ENCODE measurements around the gene ZBTB7C.

The ZBTB7C gene

GRCh38 chr18:48037481-48038271 lies 371.5 kb downstream of the ZBTB7C start:
- no peak for TF ChIP-seq CTCF (IDR thresholded peaks at IDR 0.05; ENCODE audit: extremely low read depth, missing control alignments)
- DNase-seq (ENCODE audit: low spot score), result no peak

DNA sequence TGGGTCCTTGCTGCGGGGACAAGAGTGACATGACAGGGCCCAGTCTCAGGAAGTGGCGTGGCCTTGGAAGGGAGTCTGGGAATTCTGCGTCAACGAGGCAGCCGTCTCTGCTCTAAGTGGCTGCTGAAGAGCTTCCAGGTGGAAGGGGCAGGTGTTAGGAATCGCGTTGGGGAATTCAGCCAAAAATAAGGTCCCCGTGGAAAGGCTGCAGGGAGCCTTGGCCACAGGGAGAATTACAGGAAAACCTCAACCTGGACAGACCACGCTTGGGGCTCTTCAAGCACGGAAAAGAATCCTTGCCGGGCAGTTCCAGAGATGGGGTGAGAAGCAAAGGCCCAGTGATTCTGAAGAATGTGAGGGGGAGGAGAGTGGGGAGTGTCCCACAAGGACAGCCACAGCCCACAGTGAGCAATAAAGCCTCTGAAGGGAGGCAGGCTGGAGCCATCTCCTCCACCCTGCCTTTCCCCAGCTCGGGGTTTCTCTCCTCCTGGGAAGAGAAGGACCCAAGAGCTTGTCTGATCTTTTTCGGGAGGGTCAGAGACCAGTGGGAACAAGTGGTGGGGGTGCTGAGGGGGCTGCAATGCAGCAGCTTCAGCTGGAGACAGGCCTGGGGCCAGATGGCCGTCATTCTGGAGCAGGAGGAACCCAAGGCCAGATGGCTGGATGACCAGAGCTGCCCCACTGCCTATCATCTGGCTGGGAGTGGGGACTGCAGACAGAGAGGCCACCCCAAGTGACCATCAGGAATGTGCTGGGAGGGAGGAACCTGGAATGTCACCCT lies 372.4 kb downstream of the ZBTB7C start:
- TF ChIP-seq CTCF (IDR thresholded peaks at IDR 0.05; ENCODE audit: extremely low read depth, missing control alignments), result no peak
- no peak for DNase-seq (ENCODE audit: low spot score)

GRCh38 chr18:48036226-48036625 lies 373.0 kb downstream of the ZBTB7C start:
- no peak for DNase-seq (ENCODE audit: low spot score)
- TF ChIP-seq CTCF (IDR thresholded peaks at IDR 0.05; ENCODE audit: extremely low read depth, missing control alignments), result no peak

DNA sequence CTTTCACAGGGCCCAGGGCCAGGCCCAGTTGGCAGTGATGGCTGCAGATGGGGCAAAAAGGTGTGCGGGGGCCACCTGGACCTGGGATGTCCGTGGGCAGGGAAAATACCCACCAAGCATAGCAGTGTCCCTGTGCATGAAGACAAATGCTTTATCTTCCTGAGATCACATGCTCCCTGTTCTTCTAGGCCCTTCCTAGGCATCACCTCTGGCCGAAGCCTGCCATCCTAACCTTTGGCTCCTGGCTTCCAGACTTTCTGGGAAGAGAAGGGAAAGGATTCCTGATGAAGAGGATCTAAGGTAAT lies 373.7 kb downstream of the ZBTB7C start:
- TF ChIP-seq CTCF (IDR thresholded peaks at IDR 0.05; ENCODE audit: extremely low read depth, missing control alignments), result no peak
- no peak for DNase-seq (ENCODE audit: low spot score)

- TF ChIP-seq CTCF (IDR thresholded peaks at IDR 0.05; ENCODE audit: extremely low read depth, missing control alignments), result no peak
- no peak for DNase-seq (ENCODE audit: low spot score)
Measured at GRCh38 chr18:48034651-48035555, 374.3 kb downstream of the ZBTB7C start.

DNA sequence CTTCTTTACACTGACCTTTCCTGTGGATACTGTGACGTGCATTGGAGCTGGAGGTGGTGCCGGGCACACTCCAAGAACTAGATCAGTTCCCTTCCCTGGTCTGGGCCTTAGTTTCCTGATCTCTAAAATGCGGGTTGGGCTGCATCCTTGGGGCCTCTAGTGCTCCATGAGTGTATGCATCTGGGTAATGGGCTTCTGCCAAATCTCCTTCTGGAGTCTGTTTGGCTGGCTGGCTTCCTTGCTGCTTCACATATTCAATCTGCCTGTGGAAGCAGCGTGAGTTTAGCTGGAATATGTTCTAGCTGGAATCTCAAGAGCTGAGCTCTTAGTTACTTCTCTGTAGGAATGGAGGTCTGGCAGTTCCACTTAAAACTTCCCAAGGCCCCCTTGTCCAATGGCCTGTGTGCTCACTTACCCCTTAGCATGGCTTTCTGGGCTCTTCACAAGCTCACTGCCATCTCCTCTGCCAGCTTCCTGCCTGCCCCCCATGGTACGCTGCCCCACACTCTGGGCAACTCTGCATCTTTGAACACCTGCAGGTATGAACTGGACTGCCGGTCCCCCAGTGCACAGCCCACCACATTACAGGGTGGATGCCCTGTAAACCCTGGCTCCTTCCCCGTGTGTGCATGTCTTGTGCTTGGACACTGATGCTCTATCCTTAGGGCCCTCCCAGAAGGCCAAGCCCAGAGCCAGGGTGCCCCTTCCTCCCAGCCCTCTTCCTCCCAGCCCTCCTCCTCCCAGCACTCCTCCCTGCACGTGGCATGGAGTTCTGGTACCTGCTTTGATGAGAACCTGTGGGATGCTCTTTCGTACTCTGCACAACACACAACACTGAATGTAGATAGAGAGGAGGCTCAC lies 375.2 kb downstream of the ZBTB7C start:
- DNase-seq (ENCODE audit: low spot score), result no peak
- no peak for TF ChIP-seq CTCF (IDR thresholded peaks at IDR 0.05; ENCODE audit: extremely low read depth, missing control alignments)
